Mammary epithelial cell (primary cell): ENCODE results near the gene EPB41L4A.

Source experiments
- CTCF ChIP-seq, 2 donors: IDR thresholded peaks in 1 of 2; conservative IDR thresholded peaks in 1 of 2; 2 replicates each; pipeline ENCODE4 v1.5.1; 2011 to 2012; ENCODE audit warnings: inconsistent platforms in 2 of 2, low read length in 2 of 2, mild to moderate bottlenecking in 2 of 2, control low read depth in 1 of 2, low read depth in 1 of 2; ENCODE audit not compliant: insufficient read depth in 1 of 2; ENCODE audit errors: extremely low read depth in 1 of 2
- EZH2 ChIP-seq: IDR thresholded peaks from 2 replicates; pipeline ENCODE4 v1.6.1; 2012; ENCODE audit warnings: low read length, inconsistent platforms, borderline replicate concordance

GRCh38 chr5:112303685-112304084, 115.4 kb downstream of the EPB41L4A start:
- TF ChIP-seq CTCF (conservative IDR thresholded peaks at IDR 0.05 in 1 of 2, IDR thresholded peaks at IDR 0.05 in 1 of 2; ENCODE audit: extremely low read depth in 1 of 2, insufficient read depth in 1 of 2, low read depth in 1 of 2, low read length in 2 of 2) (no peak), EZH2 (no peak)
